Endothelial cell of hepatic sinusoid (primary cell): ENCODE results near the gene GPR108.
"Not testable (repeated sequence)": the region's sequence is repeated elsewhere in the genome, so short reads cannot be mapped to it uniquely, and the experiment has no call there.

Source experiments
- in situ Hi-C: cut with HindIII; loops from 2 replicates; pipeline ENCODE4 v1.10.0; 2017; ENCODE audit warnings: low sequenced_read_pairs

The GPR108 gene

DNA sequence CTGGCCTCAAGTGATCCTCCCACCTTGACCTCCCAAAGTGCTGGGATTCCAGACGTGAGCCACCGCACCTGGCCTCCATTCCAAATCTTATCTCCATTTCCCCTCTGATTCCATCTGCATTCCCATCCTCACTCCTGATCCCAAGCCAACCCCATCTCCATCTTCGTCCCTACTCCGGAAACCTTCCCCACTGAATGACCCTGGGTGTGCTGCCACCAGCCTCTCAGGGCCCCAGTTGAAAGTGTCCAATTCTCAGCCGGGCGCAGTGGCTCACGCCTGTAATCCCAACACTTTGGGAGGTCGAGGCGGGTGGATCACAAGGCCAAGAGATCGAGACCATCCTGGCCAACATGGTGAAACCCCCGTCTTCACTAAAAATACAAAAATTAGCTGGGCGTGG lies 28.5 kb downstream of the GPR108 start:
- in situ Hi-C loops: not testable (repeated sequence)

DNA sequence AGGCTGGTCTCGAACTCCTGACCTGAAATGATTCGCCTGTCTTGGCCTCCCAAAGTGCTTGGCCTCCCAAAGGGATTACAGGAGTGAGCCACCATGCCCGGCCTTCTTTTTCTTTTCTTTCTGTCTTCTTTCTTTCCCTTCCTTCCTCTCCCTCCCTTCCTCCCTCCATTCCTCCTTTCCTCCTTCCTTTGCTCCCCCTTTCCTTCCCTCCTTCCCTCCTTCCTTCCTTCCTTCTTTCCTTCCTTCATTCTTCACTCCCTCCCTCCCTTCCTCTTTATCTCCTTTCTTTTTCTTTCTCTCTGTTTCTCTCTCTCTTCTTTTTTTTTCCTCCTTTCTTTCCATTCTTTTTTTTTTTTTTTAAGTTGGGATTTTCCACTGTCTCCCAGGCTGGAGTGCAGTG lies 29.0 kb downstream of the GPR108 start:
- in situ Hi-C loops: no loop called here

DNA sequence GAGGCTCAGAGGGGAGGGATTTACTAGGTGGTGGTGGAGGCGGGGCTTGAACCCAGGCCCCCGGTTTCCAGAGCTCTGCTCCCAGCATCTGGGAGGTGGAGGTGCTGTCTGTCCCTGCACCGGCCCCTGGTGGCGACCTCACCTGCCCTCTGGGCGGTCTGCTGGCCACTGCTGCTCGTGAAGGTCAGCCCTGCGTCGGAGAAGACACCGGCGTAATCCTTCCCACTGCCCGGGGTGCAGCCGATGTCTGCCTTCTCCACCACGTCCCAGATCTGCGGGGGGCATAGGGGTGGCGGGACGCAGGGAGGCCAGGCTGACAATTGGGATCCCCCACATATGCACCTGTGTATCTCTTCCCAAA lies 29.7 kb downstream of the GPR108 start:
- in situ Hi-C loops: no loop called here

DNA sequence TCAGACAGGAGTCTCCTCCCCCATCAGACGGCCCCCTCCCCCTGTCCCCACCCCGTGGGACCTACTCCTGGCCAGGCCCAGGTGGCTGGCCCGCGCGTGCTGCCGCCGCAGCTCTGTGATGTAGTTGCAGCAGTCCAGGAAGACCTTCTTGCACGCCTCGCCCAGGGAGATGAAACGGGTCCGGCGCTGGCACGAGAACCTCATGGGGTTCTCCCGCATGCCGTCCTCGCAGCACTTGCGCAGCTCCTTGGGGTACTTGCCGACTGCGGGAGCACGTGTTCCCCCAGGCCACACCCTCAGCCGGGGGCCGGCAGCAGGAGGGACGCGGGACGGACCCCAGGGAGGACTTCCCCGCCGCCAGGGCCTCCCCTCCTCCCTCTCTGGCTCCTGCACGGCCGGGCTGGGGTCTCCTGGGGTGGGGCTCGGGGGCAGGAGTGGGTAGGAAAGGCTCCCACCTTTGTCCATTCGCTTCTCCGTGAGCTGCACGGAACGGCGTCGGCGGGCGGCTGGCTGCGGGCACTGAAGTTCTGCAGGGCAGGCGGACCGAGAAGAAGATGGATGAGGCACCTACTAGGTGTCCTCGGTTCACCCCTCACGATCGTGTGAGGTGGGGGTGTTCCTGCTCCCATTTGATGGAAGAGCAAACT lies 30.2 kb downstream of the GPR108 start:
- in situ Hi-C loops: no loop called here

DNA sequence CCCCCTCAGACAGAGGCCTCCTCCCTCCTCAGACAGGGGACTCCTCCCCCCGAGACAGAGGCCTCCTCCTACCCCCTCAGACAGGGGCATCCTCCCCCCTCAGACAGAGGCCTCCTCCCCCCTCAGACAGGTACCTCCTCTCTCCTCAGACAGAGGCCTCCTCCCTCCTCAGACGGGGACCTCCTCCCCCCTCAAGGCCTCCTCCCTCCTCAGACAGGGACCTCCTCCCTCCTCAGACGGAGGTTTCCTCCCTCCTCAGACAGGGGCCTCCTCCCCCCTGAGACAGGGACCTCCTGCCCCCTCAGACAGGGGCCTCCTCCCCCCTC lies 30.8 kb downstream of the GPR108 start:
- in situ Hi-C loops: no loop called here

DNA sequence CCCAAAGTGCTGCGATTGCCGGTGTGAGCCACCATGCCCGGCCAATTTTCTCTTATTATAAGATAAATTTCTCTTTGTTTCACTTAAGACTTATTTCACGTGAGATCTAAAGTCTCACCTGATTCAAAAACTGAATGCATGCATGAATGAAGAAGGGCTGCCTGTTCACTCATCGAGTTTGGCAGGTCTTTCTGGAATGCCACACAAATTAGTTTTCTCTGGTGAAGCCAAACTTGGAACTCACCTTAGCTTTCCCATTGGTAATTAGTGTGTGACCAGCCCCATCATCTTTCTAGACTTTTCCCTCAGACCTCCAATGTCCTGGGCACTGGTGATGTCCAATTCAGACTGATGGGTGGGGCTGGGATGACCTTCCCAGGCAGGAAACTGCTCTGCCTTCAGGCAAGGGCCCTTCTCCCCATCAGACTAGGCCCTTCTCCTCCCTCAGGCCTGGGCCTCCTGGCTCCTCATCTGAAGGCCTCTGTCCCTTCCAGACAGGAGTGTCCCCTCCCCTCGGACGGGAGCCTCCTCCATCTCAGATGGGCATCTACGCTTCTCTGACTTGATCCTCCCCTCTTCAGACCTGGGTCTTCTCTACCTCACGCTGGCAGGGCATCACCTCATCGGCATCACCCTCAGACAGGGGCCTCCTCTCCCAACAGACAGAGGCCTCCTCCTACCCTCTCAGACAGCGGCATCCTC lies 31.3 kb downstream of the GPR108 start:
- in situ Hi-C loops: no loop called here

DNA sequence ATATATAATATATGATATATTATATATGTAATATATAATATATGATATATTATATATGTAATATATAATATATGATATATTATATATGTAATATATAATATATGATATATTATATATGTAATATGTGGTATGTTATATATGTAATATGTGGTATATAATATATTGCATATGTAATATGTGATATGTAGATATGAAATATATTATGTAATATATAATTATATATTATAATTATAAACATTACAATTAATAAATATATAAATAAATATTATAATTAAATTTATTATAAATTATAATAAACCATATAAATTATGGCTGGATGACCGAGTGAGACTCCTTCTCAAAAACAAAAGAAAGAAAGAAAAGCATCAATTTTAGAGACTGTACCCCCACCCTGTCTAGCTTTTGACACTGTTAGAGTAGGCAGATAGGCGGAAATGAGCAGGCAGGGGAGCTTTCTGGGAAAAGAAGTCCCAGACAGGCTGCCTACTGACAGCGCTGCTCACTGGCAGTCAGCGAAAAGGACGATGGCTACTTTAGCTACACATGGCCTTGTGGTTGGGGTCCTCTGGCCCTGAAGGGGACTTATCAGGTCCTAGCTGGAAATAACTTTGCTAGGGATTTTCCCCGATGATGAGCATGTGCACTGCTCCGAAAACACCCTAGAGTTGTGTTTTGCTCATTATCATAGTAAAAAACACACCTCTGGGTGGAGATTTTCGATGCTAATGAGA lies 36.6 kb downstream of the GPR108 start:
- in situ Hi-C loops: no loop called here

DNA sequence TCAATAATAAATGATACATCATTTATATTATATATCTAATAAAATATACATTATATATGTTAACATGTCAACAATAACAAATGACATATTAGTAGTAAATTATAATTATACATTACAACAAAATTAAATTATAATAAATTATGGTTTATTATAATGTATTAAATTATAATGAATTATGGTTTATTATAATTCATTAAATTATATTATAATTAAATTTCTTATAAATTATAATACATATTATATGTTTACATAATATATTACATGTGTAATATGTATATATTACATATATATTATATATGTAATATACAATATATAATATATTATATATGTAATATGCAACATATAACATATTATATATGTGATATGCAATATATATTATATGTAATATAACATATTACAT lies 37.4 kb downstream of the GPR108 start:
- in situ Hi-C loops: no loop called here

DNA sequence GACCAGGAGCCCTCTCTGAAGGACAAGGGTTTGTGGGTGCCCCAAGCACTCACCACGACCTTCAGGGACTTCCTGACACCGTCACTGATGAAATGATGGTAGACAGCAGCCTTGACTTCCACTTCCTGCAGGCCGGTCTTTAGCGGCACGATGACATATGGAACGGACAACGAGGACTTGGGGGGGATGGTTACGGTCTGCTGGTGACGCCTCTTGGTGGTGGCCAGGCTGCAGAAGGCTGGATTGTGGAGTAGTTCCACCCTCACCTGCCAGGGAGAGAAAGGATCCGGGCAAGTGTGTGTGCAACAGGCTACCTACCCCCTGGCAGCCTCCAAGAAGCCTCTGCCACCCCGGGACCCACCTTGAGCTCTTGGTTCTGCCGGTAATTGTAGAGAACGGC lies 40.1 kb downstream of the GPR108 start:
- in situ Hi-C loops: no loop called here

DNA sequence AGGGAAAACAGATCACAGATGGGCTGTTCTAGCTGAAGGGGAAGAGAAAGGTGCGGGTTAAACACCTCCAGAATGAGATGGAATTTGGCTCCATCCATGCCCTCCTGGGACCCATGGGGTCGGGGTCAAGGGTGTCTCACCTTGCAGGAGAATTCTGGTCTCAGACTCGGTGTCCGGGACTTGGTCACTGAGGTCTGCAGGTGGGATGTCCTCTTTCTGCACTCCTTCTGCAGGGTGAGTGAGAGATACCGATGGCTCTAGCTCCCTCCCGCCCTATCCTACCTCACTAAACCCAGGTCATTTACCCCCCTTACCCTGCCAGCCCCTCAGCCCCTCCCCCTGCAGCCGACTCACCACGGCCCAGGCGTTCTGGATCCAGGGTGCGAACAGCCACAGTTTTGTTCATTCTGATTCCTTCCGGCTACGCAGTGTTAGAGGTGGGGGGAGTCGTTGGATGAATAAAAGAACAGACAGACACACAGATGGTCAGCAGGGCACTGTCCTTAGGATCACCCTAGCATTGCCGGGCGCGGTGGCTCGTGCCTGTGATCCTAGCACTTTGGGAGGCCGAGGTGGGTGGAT lies 41.0 kb downstream of the GPR108 start:
- in situ Hi-C loops: no loop called here

DNA sequence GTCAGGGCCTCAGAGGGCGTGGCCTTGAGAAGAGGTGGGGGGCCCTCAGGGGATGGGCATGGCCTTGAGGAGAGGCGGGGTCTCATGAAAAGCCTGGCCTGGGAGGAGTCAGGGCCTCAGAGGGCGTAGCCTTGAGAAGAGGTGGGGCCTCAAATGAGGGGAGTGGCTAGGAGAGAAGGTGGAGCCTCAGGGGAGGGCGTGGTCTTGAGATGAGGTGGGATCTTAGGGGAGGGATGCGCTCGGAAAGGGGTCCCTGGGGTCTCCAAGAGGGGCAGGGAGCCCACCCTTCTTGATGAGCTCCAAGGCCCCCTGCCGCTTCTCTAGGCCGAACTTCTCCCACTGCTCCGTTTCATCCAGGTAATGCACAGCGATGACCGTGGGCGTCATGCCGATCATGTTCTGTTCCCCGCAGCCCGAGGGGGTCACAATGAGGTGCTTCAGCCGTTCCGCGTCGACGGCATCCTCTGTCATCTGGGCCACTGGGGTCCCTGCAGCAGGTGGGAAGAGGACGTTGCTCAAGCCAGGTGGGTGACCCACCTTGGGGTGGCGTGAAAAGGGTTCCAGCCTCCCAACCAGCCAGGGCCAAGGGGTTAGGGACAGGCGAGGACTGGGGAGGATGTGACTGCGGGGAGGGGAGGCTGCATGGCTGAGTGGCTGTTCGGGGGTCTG lies 43.1 kb downstream of the GPR108 start:
- in situ Hi-C loops: no loop called here

DNA sequence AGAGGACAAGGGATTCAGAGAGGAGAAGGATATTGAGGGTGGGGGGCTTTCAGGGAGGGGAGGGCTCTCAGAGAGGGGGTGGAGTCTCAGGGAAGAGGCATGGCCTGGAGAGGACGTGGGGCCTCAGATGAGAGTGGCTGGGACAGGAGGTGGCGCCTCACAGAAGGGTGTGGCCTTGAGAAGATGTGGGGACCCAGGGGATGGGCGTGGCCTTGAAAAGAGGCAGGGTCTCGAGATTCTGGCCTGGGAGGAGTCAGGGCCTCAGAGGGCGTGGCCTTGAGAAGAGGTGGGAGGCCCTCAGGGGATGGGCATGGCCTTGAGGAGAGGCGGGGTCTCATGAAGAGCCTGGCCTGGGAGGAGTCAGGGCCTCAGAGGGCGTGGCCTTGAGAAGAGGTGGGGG lies 43.7 kb downstream of the GPR108 start:
- in situ Hi-C loops: no loop called here

DNA sequence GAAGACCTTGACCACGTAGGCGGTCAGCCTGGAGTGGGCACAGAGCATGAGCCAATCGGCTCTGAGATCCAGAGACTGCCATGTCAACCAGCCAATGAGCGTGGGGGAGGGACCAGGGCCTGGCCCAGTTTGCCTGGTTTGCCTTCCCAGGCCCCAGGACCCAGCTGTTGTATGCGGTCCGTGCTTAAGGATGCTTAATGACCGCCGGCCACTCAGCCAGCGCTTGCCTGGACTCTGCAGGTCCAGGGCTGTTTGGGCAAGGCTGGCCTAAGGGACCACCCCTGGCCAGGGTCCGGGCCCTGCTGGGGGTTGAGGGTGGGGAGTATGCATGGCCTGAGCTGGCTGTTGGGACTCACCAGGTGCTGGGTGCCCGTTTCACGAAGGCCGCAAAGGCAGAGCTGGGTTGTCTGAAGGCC lies 44.3 kb downstream of the GPR108 start:
- in situ Hi-C loops: no loop called here

DNA sequence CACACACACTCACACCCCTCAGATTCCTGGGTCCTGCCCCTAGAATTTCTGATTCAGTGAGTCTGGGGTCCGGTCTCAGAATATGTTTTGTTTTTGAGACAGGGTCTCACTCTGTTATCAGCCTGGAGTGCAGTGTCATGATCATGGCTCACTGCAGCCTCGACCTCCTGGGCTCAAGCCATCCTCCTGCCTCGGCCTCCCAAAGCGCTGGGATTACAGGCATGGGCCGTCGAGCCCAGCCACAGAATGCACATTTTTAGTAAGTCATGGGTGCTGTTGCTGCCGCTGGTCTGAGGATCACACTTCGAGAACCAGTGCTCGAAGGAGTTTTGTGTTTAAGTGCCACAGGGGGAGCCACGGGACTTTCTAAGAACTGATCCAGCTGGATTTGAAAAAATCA lies 45.4 kb downstream of the GPR108 start:
- in situ Hi-C loops: no loop called here

DNA sequence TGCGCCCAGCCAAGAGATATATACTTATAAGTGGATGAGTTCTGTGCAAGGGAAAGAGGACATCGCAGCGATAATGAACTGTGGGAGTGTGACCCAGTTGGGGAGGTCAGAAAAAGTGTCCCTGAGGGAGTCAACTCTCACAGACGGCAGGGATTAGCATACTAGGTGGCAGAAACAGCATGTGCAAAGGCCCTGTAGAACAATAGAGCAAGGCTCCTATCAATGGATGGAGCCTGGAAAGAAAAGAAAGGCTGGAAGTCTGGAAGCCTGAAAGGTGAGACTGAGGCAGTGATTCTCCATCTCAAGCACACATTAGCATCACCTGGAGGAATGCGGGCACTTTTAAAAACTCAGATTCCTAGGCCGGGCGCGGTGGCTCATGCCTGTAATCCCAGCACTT lies 46.0 kb downstream of the GPR108 start:
- in situ Hi-C loops: no loop called here

DNA sequence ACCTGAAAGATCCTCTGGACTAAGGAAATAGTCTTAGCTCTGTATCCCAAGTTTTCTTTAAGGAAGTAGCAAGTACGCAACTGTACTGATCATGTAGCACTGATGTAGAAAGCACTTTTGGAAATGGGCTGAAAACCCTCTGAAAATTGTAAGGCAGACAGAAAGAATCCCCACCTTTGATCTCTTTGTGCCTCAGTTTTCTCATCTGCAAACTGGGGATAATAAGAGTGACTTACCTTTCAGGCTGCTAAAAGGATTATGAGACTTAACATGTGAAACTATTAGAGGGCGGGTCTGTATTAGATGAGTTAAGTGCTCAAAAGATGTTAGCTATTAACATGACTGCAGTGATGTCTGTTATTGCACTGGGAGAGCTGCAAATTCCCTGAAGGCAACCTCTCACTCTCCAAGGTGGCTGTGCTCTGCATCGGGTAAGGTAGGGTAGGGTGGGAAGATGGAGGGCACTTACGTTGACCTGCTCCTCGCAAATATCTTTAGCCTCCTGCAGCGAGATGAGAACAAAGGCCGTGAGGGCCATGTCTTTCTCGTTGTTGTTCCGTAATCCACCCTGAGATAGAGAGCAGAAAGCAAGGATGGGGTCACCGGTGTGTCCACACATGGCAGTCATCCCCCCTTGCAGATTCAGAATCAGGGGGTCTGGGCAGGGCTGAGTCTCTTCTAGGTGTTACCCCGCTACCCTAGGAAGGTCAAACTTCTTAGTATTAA lies 47.1 kb downstream of the GPR108 start:
- in situ Hi-C loops: no loop called here

DNA sequence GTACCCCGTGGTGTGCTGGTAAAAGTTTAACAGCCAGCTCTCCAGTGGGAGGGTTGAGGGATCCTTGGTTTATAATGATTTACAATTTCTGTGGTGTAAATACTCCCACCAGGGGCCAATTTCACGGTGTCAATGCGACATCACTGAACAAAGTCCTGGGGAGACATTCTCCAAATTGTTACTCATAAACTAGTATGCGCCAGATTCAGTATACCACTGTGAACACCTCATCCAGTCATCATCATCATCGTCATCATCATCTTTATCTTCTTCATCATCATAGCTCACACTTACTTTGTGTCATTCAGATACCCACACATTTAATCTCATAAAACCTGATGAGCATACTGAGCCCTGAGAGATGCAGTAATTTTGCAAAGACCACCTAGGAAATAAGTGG lies 50.3 kb downstream of the GPR108 start:
- in situ Hi-C loops: no loop called here

DNA sequence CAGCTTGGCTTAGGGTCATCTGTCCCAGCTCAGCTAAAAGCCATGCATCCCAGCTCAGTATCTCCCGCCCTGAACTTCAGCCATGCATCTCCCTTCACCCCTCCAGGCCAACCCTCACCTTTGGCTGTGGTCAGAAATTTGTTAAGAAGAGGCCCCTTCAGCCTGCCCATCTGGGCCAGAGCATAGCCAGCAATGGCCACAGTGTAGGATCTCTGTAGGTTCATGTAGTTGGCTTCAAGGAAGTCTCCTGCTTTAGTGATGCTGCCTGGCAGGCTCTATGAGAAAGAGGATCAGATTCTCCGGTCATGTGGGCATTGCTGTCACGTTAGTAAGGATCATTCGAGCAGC lies 50.8 kb downstream of the GPR108 start:
- in situ Hi-C loops: no loop called here

DNA sequence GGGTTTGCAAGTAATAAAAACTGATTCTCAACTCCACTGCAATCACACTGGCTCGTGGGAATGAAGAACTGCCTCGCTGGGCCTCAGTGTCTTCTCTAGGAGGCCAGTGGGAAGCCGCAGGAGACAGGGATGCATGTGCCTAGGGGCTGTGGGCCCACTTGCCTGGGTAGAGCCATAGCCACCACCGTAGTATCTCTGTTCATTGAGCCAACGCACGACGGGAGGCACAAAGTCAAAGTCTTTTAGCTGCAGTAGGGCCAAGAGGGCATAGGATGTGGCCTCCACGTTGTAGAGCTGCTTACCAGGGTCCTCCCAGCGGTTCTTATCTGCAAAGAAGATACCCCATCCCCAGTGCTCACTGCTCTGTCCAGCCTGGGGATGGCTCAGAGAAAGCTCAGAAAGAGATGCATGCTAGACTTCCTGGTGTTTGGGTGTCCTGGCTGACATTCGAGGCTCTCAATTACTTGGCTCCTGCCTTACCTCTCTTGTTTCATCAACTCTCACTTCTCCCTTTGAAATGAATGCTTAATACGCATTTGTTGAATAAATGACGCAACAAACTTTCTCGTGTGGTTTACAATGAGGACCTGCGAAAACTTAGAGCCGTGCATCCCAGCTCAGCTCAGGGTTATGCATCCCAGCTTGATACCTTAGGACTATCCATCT lies 51.3 kb downstream of the GPR108 start:
- in situ Hi-C loops: no loop called here

DNA sequence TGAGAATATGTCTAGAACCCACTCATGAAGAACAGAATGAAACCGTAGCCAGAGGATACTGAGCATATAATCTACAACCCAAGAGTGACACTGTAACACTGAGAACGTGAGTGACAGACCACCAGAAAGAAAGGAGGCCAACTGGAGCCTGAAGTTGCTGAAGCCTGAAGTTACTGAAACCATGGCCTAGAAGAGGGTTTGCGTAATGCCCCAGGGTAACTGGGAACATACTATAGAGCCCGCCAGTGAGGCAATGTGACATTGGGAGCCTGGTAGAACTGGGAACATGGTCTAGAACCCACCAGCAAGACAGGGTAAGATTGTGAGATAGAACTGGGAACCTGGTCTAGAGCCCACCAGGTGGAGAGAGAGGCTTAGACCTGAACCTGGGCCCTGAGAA lies 51.9 kb downstream of the GPR108 start:
- in situ Hi-C loops: no loop called here
